Sigmoid colon (tissue), 4 donors: ENCODE measurements around the gene ESR1.

Experiments used
- CTCF ChIP-seq, 4 experiments: fragments of 450-650 bp in 3 of 4; fragments of 200-600 bp in 1 of 4; IDR thresholded peaks; one replicate each; pipeline ENCODE4 v1.5.1; 2016 to 2019; ENCODE audit warnings: antibody characterized with exemption in 4 of 4, mild to moderate bottlenecking in 3 of 4, moderate library complexity in 2 of 4
- EP300 ChIP-seq, 4 donors: sonication (generic); formaldehyde crosslinking; IDR thresholded peaks; one replicate each; pipeline ENCODE4 v1.6.1; 2017; ENCODE audit warnings: antibody characterized with exemption in 4 of 4
- POLR2A ChIP-seq, 2 donors: fragments of 450-650 bp; IDR thresholded peaks; one replicate each; pipeline ENCODE4 v1.6.1; 2016; ENCODE audit warnings: antibody characterized with exemption in 2 of 2, mild to moderate bottlenecking in 2 of 2, moderate library complexity in 2 of 2
- POLR2AphosphoS5 ChIP-seq, 4 donors: sonication (generic); formaldehyde crosslinking; IDR thresholded peaks; one replicate each; pipeline ENCODE4 v1.6.1; 2017; ENCODE audit warnings: antibody characterized with exemption in 4 of 4

GRCh38 chr6:152121910-152122309 lies 314.4 kb downstream of the ESR1 start:
- no peak for TF ChIP-seq CTCF (IDR thresholded peaks at IDR 0.05)
- TF ChIP-seq POLR2A (IDR thresholded peaks at IDR 0.05) = no peak
- no peak for TF ChIP-seq POLR2AphosphoS5 (IDR thresholded peaks at IDR 0.05)
- no peak for TF ChIP-seq EP300 (IDR thresholded peaks at IDR 0.05)
